HTR-8/SVneo (cell line): Measurements from ENCODE around the gene ORC3.
A peak's percentile ranks its signal among the peaks of the same experiment; 100 is the strongest.
"Not testable (repeated sequence)": the region's sequence is repeated elsewhere in the genome, so short reads cannot be mapped to it uniquely, and the experiment has no call there.

ENCODE experiments used
- DNase-seq: peaks from one replicate; pipeline ENCODE4 v3.0.0; 2011; ENCODE audit warnings: low spot score, mixed read lengths; ENCODE audit not compliant: insufficient read length
- FAIRE-seq: peaks from 2 replicates; lab custom pipeline; 2011; peaks lifted over from hg19 to GRCh38; lab: Jason Lieb, UNC

Gene ORC3

GRCh38 chr6:87687296-87687695 is 97.4 kb downstream of the ORC3 start:
- no peak for DNase-seq
- no peak for FAIRE-seq

DNA sequence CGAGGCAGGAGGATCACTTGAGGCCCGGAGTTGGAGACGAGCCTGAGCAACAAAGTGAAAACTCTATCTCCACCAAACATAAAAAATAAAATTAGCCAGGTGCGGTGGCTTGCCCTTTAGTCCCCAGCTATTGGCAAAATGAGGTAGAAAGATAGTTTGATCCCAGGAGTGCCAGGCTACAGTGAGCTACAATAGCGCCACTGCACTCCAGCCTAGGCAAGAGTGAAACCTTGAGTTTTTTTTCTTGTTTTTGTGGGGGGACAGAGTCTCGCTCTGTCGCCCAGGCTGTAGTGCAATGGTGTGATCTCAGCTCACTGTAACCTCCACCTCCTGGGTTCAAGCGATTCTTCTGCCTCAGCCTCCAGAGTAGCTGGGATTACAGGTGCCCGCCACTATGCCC is 98.0 kb downstream of the ORC3 start:
- not testable (repeated sequence) for FAIRE-seq, DNase-seq

GRCh38 chr6:87690441-87690840 is 100.5 kb downstream of the ORC3 start:
- FAIRE-seq: no peak
- no peak for DNase-seq

DNA sequence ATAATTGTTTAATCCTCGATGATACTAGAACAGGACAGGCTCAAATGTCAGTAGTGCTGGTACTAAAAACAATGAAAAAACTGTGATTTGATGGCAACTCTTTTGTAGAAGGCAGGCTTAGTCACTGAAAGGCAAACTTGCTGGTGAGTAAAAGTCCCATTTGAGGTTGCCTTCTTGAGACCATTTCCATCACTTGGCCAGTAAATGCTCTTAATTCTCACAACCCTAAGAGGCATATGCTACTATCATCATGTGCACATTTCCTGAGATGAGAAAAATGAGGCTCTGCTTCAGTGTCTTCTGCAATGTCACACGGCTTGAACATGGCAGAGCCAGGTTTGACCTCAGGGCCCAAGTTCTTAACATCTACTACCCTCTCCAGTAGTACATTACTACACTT is 102.2 kb downstream of the ORC3 start:
- DNase-seq (no peak), FAIRE-seq (no peak)

DNA sequence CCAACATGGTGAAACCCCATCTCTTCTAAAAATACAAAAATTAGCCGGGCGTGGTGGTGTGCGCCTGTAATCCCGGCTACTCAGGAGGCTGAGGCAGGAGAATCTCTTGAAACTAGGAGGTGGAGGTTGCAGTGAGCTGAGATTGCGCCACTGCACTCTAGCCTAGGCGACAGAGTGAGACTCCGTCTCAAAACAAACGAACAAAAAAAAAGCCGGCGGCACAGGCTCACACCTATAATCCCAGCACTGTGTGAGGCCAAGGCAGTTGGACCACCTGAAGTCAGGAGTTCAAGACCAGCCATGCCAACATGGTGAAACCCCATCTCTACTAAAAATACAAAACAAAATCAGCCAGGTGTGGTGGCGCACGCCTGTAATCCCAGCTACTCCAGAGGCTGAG is 106.9 kb downstream of the ORC3 start:
- not testable (repeated sequence) for FAIRE-seq, DNase-seq

GRCh38 chr6:87697581-87698546 is 107.9 kb downstream of the ORC3 start:
- FAIRE-seq (no peak), DNase-seq (no peak)

DNA sequence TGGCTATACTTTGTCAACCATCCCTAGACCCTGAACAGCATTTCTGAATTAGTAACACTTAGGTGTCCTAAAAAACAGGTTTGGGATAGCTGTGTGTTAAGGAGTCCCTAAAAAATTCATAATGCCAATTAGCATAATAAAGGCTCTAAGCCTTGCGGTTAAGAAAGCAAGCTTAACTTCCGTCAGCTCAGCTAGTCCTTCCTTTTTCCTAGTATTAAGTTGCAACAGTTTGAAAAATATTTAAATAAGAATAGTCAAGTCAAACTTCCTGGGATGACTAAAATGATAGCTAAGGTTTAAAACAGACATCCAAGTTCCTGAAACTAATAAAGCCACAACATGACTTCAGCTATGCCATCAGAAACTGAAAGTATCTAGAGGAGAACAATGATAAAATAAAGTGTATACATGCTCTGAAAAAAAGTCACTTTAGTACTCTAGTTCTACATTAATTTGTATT is 108.6 kb downstream of the ORC3 start:
- FAIRE-seq (no peak), DNase-seq (no peak)

DNA sequence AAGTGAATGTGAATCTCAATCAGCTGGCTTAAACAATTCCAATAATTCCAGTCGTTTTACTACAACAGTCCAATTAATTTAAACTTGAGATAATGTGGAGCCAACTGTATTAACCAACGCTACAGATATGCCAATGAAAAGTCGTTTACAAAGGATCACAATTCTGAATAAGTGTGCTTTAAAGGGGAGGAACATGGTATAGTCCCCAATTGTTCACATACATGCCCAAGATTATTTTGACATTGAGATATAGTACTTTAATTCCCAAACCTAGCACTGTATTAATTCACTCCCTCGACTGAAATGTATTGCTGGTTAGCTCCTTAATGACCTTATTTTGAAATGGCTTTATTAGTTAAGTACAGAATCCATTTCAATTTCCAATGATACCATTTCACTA is 109.6 kb downstream of the ORC3 start:
- DNase-seq: no peak
- no peak for FAIRE-seq

GRCh38 chr6:87700397-87701343 is 110.7 kb downstream of the ORC3 start:
- DNase-seq: peak; percentile 60
- FAIRE-seq: peak; percentile 74

DNA sequence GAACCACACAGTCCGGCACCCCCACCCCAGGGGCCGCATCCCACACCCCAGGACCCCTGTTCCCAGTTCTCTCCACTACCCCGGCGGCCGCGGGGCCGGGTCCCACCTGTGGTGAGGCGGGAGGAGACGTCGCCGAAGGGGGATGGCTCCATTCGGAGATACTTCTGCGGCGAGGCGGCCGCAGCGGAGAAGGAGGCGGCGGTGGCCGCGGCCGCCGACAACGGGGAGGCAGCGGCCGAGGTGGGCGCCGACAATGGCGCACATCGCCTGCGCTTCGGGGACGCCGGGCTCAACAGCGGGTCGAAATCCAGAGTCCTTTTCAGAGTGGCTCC is 111.4 kb downstream of the ORC3 start:
- DNase-seq (no peak), FAIRE-seq (no peak)

DNA sequence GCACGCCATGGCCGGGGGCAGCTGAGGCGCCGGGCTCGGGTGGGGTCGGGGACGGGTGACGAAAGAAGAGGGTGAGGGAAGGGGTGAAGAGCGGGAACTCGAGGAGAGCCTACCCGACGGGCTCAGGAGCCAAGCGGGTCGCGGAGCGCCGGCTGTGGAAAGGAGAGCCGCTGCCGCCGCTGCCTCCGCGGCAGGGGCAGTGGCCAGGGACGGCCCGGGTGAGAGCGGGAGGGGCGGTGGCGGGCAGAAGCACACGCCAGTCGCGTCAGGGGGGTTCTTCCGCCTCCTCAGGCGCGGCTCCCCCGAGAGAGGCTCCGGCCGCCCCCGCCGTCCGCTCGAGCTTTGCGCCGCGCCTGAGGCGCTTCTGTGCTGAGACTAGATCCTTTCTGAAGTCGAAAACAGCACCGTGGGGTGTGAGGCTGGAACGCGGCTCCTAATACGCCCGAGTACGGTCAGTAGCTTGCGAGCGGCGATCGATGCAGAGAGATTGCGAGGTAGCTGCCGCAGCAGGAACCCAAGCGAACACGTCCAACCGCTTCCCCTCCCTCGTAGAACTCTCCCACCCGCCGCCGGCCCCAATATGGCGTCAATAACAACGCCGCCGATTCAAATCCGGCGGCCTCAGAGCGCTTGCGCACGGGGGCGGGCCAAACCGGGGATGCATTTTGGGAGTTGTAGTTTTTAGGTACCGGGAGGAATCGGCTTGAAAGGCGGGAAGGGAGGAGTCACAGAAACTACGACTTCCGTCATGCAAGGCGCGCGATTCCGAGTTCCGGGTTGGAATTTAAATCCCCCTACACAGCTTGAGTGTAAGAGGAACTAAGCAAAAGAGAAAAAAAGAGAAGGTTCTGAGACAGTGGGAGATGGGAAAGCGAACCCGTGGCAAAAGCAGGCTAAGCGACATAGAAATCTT is 112.0 kb downstream of the ORC3 start, which contains the start of gene AKIRIN2:
Gene AKIRIN2 (minus strand): TSS at position 558 of the 913 bp plus-strand sequence. CDS start 549 bp downstream, at position 9.
- DNase-seq (peak; percentile 80), FAIRE-seq (peak; percentile 9)

DNA sequence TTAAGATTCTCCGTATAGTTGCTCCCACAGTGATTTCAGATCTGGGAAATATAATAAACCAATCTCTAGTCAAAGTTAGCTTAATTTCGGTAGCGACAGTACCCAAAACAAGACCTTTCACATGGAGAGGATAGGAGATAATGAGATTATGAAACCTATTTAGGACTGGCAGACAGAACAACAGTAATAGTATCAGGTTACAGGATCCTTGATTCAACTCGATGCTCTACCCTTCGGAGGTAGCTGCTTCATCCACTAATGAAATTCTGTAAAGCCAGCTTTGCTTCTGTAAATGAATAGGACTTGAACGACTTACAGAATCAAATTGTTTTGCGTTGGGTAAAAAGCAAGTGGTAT is 112.6 kb downstream of the ORC3 start:
- DNase-seq: no peak
- FAIRE-seq: no peak

GRCh38 chr6:87703039-87703438 is 113.1 kb downstream of the ORC3 start:
- not testable (repeated sequence) for DNase-seq, FAIRE-seq

GRCh38 chr6:87705070-87705691 is 115.2 kb downstream of the ORC3 start:
- no peak for DNase-seq
- no peak for FAIRE-seq

- FAIRE-seq: no peak
- no peak for DNase-seq
These were observed 116.4 kb downstream of the ORC3 start for GRCh38 chr6:87706187-87706966.

DNA sequence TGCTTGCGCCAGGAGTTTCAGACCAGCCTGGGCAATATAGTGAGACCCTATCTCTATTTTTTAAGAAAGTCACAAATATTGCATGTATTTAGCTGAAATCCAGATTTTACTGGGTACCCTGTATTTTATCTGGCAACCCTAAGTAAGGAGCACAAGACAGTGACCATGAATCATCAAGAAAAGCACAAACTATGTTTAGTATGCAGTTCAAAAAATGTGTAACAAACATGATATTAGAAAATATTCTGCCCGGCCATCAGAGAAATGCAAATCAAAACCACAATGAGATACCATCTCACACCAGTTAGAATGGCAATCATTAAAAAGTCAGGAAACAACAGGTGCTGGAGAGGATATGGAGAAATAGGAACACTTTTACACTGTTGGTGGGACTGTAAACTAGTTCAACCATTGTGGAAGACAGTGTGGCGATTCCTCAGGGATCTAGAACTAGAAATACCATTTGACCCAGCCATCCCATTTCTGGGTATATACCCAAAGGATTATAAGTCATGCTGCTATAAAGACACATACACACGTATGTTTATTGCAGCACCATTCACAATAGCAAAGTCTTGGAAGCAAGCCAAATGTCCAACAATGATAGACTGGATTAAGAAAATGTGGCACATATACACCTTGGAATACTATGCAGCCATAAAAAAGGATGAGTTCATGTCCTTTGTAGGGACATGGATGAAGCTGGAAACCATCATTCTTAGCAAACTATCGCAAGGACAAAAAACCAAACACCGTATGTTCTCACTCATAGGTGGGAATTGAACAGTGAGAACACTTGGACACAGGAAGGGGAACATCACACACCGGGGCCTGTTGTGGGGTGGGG is 118.9 kb downstream of the ORC3 start:
- FAIRE-seq, DNase-seq: not testable (repeated sequence)

DNA sequence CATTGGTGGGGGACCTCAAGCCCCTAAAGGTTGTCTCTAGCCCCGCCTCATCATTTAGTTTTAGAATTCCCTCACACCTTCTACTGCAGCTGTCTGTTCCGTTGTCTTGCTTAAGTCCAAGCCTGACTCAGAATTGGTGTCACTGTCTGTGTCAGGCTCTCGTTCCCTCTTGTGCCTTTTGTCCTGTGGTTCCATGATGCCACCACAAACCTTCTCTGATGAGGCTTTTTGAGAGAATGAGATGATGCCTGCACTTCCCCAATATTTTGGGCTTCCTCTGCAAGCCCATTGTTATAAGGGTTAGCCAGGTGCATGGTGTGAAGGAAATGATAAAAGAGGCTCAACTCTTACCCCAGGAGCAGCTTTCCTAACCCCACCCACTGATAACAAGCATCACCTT is 120.2 kb downstream of the ORC3 start:
- FAIRE-seq (no peak), DNase-seq (no peak)

- not testable (repeated sequence) for DNase-seq, FAIRE-seq
These were observed 122.8 kb downstream of the ORC3 start for GRCh38 chr6:87712713-87713112.
